MCF 10A (cell line): ENCODE measurements around the gene ADD1. TPM values are rescaled to one million over a fixed set of nuclear protein-coding genes. Genes with fewer than 3 reads are reported as not detected.

Experiments
- BruUV-seq: library from RNA; stranded (reverse); fragments of 400-500 nt; replicated peaks from 2 replicates; lab custom pipeline; 2021; lab: Mats Ljungman, UMichigan
- CTCF ChIA-PET: fragments of 300-600 bp; sonication (Branson Sonifier 250); formaldehyde crosslinking; extraction: SDS; loops from one replicate; lab custom pipeline; 2021; ENCODE audit warnings: antibody characterized with exemption, inconsistent platforms; lab: Yijun Ruan, JAX
- POLR2A ChIA-PET: fragments of 300-600, 350-650 bp; sonication (Branson Sonifier 250); formaldehyde crosslinking; extraction: SDS; loops from one replicate; lab custom pipeline; 2020; ENCODE audit warnings: antibody characterized with exemption, inconsistent platforms; lab: Yijun Ruan, JAX
- DNase-seq: peaks from one replicate; pipeline ENCODE4 v3.0.0-alpha.2; 2018; ENCODE audit not compliant: unreplicated experiment
- H3K27ac Mint-ChIP-seq: one replicate; pipeline ENCODE4 v1.8.0; 2022; ENCODE audit warnings: mild to moderate bottlenecking, low read depth, mixed read lengths; ENCODE audit not compliant: unreplicated experiment
- H3K27me3 Mint-ChIP-seq: one replicate; pipeline ENCODE4 v1.8.0; 2022; ENCODE audit warnings: mixed read lengths; ENCODE audit not compliant: insufficient read depth, unreplicated experiment
- H3K36me3 Mint-ChIP-seq: one replicate; pipeline ENCODE4 v1.8.0; 2022; ENCODE audit warnings: mild to moderate bottlenecking, moderate library complexity, mixed read lengths; ENCODE audit not compliant: insufficient read depth, unreplicated experiment
- H3K4me1 Mint-ChIP-seq: one replicate; pipeline ENCODE4 v1.8.0; 2022; ENCODE audit warnings: mixed read lengths; ENCODE audit not compliant: insufficient read depth, unreplicated experiment
- H3K4me3 Mint-ChIP-seq: one replicate; pipeline ENCODE4 v1.8.0; 2022; ENCODE audit warnings: mild to moderate bottlenecking, moderate library complexity, mixed read lengths; ENCODE audit not compliant: unreplicated experiment
- H3K9me3 Mint-ChIP-seq: one replicate; pipeline ENCODE4 v1.8.0; 2022; ENCODE audit warnings: mixed read lengths; ENCODE audit not compliant: unreplicated experiment
- CTCF ChIP-seq: fragments of 200-600 bp; IDR thresholded peaks from one replicate; pipeline ENCODE4 v1.8.0; 2022; ENCODE audit warnings: antibody characterized with exemption, mild to moderate bottlenecking; ENCODE audit not compliant: unreplicated experiment
- intact Hi-C: fragments of 100-400 bp; cut with micrococcal nuclease; formaldehyde crosslinking; loops from 2 replicates; pipeline ENCODE4 v1.14.1; 2022
- total RNA-seq: library from RNA; stranded (reverse); gene quantifications from 2 replicates; pipeline ENCODE4 v1.2.3, GENCODE V29; 2022

Gene ADD1
- total RNA-seq, 1 experiment from 2014 or later, result 131 TPM

- Mint-ChIP-seq H3K9me3 (no peaks in the 10 kb centered on the region), H3K4me3 (no peak overlapping the region), H3K27me3 (no peaks in the 10 kb centered on the region), H3K4me1 (peaks cover 7% of the 10 kb centered on the region), H3K36me3 (peaks cover 12% of the 10 kb centered on the region), H3K27ac (no peak overlapping the region)
- ChIA-PET CTCF (interaction anchor here (0.8 to 1.6 kb wide), 2 partner anchors 23 to 103 kb away, joined by 3 to 4 read pairs; no protein-coding TSS in a partner anchor), POLR2A (no interaction called here)
- BruUV-seq, result no TSS peak
- TF ChIP-seq CTCF, result no peak
- DNase-seq, result no peak
- intact Hi-C loops, result no loop called here
Measured at GRCh38 chr4:2867758-2868491, 24.3 kb downstream of the ADD1 start.

GRCh38 chr4:2868877-2869487, 25.3 kb downstream of the ADD1 start:
- DNase-seq, result no peak
- ChIA-PET POLR2A (no interaction called here), CTCF (no interaction called here)
- Mint-ChIP-seq H3K4me1 (peaks cover 7% of the 10 kb centered on the region), H3K27me3 (no peaks in the 10 kb centered on the region), H3K4me3 (no peak overlapping the region), H3K36me3 (peaks cover 12% of the 10 kb centered on the region), H3K27ac (no peak overlapping the region), H3K9me3 (no peaks in the 10 kb centered on the region)
- no TSS peak for BruUV-seq
- intact Hi-C loops, result no loop called here
- TF ChIP-seq CTCF, result no peak

GRCh38 chr4:2869659-2870058, 26.0 kb downstream of the ADD1 start:
- H3K27me3 Mint-ChIP-seq, result no peaks in the 10 kb centered on the region
- intact Hi-C loops, result no loop called here
- H3K36me3 Mint-ChIP-seq, result peaks cover 12% of the 10 kb centered on the region
- no peak for TF ChIP-seq CTCF
- BruUV-seq, result no TSS peak
- H3K27ac Mint-ChIP-seq, result no peak overlapping the region
- DNase-seq, result no peak
- ChIA-PET POLR2A (no interaction called here), CTCF (no interaction called here)
- H3K4me1 Mint-ChIP-seq, result peaks cover 7% of the 10 kb centered on the region
- no peaks in the 10 kb centered on the region for H3K9me3 Mint-ChIP-seq
- no peak overlapping the region for H3K4me3 Mint-ChIP-seq

GRCh38 chr4:2870082-2870481, 26.4 kb downstream of the ADD1 start:
- no peaks in the 10 kb centered on the region for H3K9me3 Mint-ChIP-seq
- ChIA-PET POLR2A (no interaction called here), CTCF (no interaction called here)
- H3K36me3 Mint-ChIP-seq, result peaks cover 12% of the 10 kb centered on the region
- TF ChIP-seq CTCF, result no peak
- no TSS peak for BruUV-seq
- H3K27ac Mint-ChIP-seq, result no peak overlapping the region
- intact Hi-C loops, result no loop called here
- DNase-seq, result no peak
- peaks cover 7% of the 10 kb centered on the region for H3K4me1 Mint-ChIP-seq
- no peaks in the 10 kb centered on the region for H3K27me3 Mint-ChIP-seq
- H3K4me3 Mint-ChIP-seq, result no peak overlapping the region
